Ishikawa (cell line): ENCODE data around the gene NAGLU.

Experiments used
- CREB1 ChIP-seq: IDR thresholded peaks from 2 replicates; pipeline ENCODE4 v1.6.1; 2012; ENCODE audit warnings: low read depth
- EP300 ChIP-seq: IDR thresholded peaks from 2 replicates; pipeline ENCODE4 v1.6.1; 2012; ENCODE audit warnings: borderline replicate concordance
- FOXM1 ChIP-seq: IDR thresholded peaks from 2 replicates; pipeline ENCODE4 v1.6.1; 2012; ENCODE audit warnings: low read depth, borderline replicate concordance
- NFIC ChIP-seq: IDR thresholded peaks from 2 replicates; pipeline ENCODE4 v1.6.1; 2012
- RAD21 ChIP-seq: IDR thresholded peaks from 2 replicates; pipeline ENCODE4 v1.6.1; 2012; ENCODE audit warnings: low read depth
- TAF1 ChIP-seq: IDR thresholded peaks from 2 replicates; pipeline ENCODE4 v1.6.1; 2012; ENCODE audit warnings: low read depth, mild to moderate bottlenecking
- TCF12 ChIP-seq: IDR thresholded peaks from 2 replicates; pipeline ENCODE4 v1.6.1; 2012; ENCODE audit warnings: low read depth
- TEAD4 ChIP-seq: IDR thresholded peaks from 2 replicates; pipeline ENCODE4 v1.6.1; 2012
- YY1 ChIP-seq: IDR thresholded peaks from 2 replicates; pipeline ENCODE4 v1.6.1; 2012; ENCODE audit warnings: low read depth
- TF ChIP-seq, protein P1 (sequence below): IDR thresholded peaks from 2 replicates; pipeline ENCODE4 v1.6.1; 2012
- TF ChIP-seq, protein P2 (sequence below): IDR thresholded peaks from 2 replicates; pipeline ENCODE4 v1.6.1; 2012; ENCODE audit warnings: low read depth, mild to moderate bottlenecking

DNA sequence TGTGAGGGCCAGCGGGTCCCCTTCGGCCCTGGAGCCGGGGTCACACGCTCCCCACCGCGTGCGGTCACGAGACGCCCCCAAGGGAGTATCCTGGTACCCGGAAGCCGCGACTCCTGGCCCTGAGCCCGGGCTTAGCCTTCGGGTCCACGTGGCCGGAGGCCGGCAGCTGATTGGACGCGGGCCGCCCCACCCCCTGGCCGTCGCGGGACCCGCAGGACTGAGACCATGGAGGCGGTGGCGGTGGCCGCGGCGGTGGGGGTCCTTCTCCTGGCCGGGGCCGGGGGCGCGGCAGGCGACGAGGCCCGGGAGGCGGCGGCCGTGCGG is at the start of gene NAGLU:
- TF ChIP-seq TAF1 (no peak), RAD21 (no peak), NFIC (peak; percentile 81), EP300 (0 out of 2 replicates have a peak, but pooled peaks have one; percentile 21), FOXM1 (no peak), YY1 (peak; percentile 29), TCF12 (no peak), CREB1 (no peak), TEAD4 (no peak)
- TF ChIP-seq, protein P1, sequence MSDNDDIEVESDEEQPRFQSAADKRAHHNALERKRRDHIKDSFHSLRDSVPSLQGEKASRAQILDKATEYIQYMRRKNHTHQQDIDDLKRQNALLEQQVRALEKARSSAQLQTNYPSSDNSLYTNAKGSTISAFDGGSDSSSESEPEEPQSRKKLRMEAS: peak; percentile 58; the same call in 1 of the 2 replicates
- TF ChIP-seq, protein P2, sequence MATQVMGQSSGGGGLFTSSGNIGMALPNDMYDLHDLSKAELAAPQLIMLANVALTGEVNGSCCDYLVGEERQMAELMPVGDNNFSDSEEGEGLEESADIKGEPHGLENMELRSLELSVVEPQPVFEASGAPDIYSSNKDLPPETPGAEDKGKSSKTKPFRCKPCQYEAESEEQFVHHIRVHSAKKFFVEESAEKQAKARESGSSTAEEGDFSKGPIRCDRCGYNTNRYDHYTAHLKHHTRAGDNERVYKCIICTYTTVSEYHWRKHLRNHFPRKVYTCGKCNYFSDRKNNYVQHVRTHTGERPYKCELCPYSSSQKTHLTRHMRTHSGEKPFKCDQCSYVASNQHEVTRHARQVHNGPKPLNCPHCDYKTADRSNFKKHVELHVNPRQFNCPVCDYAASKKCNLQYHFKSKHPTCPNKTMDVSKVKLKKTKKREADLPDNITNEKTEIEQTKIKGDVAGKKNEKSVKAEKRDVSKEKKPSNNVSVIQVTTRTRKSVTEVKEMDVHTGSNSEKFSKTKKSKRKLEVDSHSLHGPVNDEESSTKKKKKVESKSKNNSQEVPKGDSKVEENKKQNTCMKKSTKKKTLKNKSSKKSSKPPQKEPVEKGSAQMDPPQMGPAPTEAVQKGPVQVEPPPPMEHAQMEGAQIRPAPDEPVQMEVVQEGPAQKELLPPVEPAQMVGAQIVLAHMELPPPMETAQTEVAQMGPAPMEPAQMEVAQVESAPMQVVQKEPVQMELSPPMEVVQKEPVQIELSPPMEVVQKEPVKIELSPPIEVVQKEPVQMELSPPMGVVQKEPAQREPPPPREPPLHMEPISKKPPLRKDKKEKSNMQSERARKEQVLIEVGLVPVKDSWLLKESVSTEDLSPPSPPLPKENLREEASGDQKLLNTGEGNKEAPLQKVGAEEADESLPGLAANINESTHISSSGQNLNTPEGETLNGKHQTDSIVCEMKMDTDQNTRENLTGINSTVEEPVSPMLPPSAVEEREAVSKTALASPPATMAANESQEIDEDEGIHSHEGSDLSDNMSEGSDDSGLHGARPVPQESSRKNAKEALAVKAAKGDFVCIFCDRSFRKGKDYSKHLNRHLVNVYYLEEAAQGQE: no peak
